ENCODE data around the gene KNDC1. TPM values are rescaled to one million over a fixed set of nuclear protein-coding genes. Genes with fewer than 3 reads are reported as not detected.

KNDC1 gene
- total RNA-seq, 1 experiment from 2014 or later: 1.7 TPM

GRCh38 chr10:133229265-133230043 lies 69.4 kb downstream of the KNDC1 start:
- peaks cover 36% of the 10 kb centered on the region; the same call in 1 of the 2 replicates for H3K27me3 ChIP-seq (ENCODE audit: insufficient read depth, low read depth)
- no TSS peak for BruUV-seq (replicated peaks)
- DNase-seq: no peak

GRCh38 chr10:133230044-133230361 lies 70.0 kb downstream of the KNDC1 start, which contains the start of gene UTF1:
Gene UTF1, plus strand, starts transcription at chr10:133230217. Its CDS starts 72 bp downstream, at chr10:133230289.
- H3K9me2 ChIP-seq (ENCODE audit: insufficient read depth): no peaks in the 10 kb centered on the region
- peaks cover 30% of the 10 kb centered on the region; the same call in 1 of the 2 replicates for H3K27me3 ChIP-seq (ENCODE audit: insufficient read depth, low read depth)
- no peaks in the 10 kb centered on the region for H3K79me2 ChIP-seq (ENCODE audit: low read depth)
- no TSS peak for BruUV-seq (replicated peaks)
- H3K4me3 ChIP-seq: no peak within 1 kb of the TSS
- no peaks in the 10 kb centered on the region for H3K9me3 ChIP-seq (ENCODE audit: insufficient read depth, low read depth)
- ChIA-PET POLR2A (ENCODE audit: unreplicated experiment) (no interaction called here), CTCF (no interaction called here)
- H3K27ac ChIP-seq: no peak within 1 kb of the TSS
- TF ChIP-seq EZH2 (IDR thresholded peaks at IDR 0.05; ENCODE audit: low read depth) (no peak), CTCF (conservative IDR thresholded peaks at IDR 0.05) (no peak)
- no peaks in the 10 kb centered on the region for H3K4me1 ChIP-seq (replicated peaks; ENCODE audit: insufficient read depth)
- no peaks in the 10 kb centered on the region for H3F3A ChIP-seq (ENCODE audit: insufficient read depth, low read depth)
- no peaks in the 10 kb centered on the region for H4K20me1 ChIP-seq (ENCODE audit: insufficient read depth)
- intact Hi-C loops (cut with micrococcal nuclease; ENCODE audit: unreplicated experiment): no loop called here
- no peak within 1 kb of the TSS for H2AFZ ChIP-seq
- no peak within 1 kb of the TSS for H3K4me2 ChIP-seq
- no peaks in the 10 kb centered on the region for H3K36me3 ChIP-seq (ENCODE audit: low read depth)
- no peak for DNase-seq

More at GRCh38 chr10:133229265-133230043, 69.4 kb downstream of the KNDC1 start:
- no peak for TF ChIP-seq CTCF (conservative IDR thresholded peaks at IDR 0.05)
- TF ChIP-seq EZH2 (IDR thresholded peaks at IDR 0.05; ENCODE audit: low read depth): no peak
- Histone ChIP-seq H3K36me3 (ENCODE audit: low read depth) (no peaks in the 10 kb centered on the region), H3K79me2 (ENCODE audit: low read depth) (no peaks in the 10 kb centered on the region), H2AFZ (no peak overlapping the region), H3K9me2 (ENCODE audit: insufficient read depth) (no peaks in the 10 kb centered on the region), H4K20me1 (ENCODE audit: insufficient read depth) (no peaks in the 10 kb centered on the region), H3K4me3 (no peak overlapping the region), H3K4me1 (replicated peaks; ENCODE audit: insufficient read depth) (no peaks in the 10 kb centered on the region), H3K9me3 (ENCODE audit: insufficient read depth, low read depth) (no peaks in the 10 kb centered on the region), H3K27ac (no peak overlapping the region), H3K4me2 (no peak overlapping the region), H3F3A (ENCODE audit: insufficient read depth, low read depth) (no peaks in the 10 kb centered on the region)
- POLR2A ChIA-PET (ENCODE audit: unreplicated experiment): no interaction called here
- CTCF ChIA-PET: no interaction called here
- intact Hi-C loops (cut with micrococcal nuclease; ENCODE audit: unreplicated experiment): loop anchor here (10.0 kb wide), 1 partner anchor 55 kb away; no protein-coding TSS in a partner anchor

- Histone ChIP-seq H3F3A (ENCODE audit: insufficient read depth, low read depth) (no peaks in the 10 kb centered on the region), H3K4me2 (no peak overlapping the region), H4K20me1 (ENCODE audit: insufficient read depth) (no peaks in the 10 kb centered on the region), H3K36me3 (ENCODE audit: low read depth) (no peaks in the 10 kb centered on the region), H3K4me1 (replicated peaks; ENCODE audit: insufficient read depth) (no peaks in the 10 kb centered on the region), H2AFZ (no peak overlapping the region), H3K27ac (no peak overlapping the region), H3K9me3 (ENCODE audit: insufficient read depth, low read depth) (no peaks in the 10 kb centered on the region), H3K27me3 (ENCODE audit: insufficient read depth, low read depth) (peaks cover 24% of the 10 kb centered on the region; the same call in 1 of the 2 replicates), H3K4me3 (no peak overlapping the region), H3K9me2 (ENCODE audit: insufficient read depth) (no peaks in the 10 kb centered on the region), H3K79me2 (ENCODE audit: low read depth) (no peaks in the 10 kb centered on the region)
- POLR2A ChIA-PET (ENCODE audit: unreplicated experiment): no interaction called here
- no peak for DNase-seq
- CTCF ChIA-PET: no interaction called here
- TF ChIP-seq CTCF (conservative IDR thresholded peaks at IDR 0.05) (no peak), EZH2 (IDR thresholded peaks at IDR 0.05; ENCODE audit: low read depth) (no peak)
- no TSS peak for BruUV-seq (replicated peaks)
- intact Hi-C loops (cut with micrococcal nuclease; ENCODE audit: unreplicated experiment): no loop called here
Measured at GRCh38 chr10:133230387-133231195, 70.6 kb downstream of the KNDC1 start.
